GM21390 (cell line): ENCODE results near the gene POLR3C.
"Not testable (repeated sequence)": the region's sequence is repeated elsewhere in the genome, so short reads cannot be mapped to it uniquely, and the experiment has no call there.

Experiments
- ATAC-seq: cut with Tn5 transposase; IDR thresholded peaks from one replicate; pipeline ENCODE4 v1.9.1; 2021; ENCODE audit not compliant: unreplicated experiment

Gene POLR3C

DNA sequence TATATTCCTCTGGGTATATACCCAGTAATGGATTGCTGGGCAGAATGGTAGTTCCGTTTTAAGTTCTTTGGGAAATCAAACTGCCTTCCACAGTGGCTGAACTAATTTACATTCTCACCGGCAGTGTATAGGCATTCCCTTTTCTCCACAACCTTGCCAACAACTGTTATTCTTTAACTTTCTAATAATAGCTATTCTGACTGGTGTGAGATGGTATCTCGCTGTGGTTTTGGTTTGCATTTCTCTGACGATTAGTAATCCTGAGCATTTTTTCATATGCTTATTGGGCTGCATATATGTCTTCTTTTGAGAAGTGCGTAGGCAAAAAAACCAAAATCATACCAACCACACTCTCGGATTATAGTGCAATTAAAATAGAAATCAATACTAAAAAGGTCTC is 5.9 kb upstream of the POLR3C start:
- not testable (repeated sequence) for ATAC-seq

- ATAC-seq = not testable (repeated sequence)
Measured at GRCh38 chr1:145822779-145823331, 1.1 kb upstream of the POLR3C start.

- no peak for ATAC-seq
Measured at GRCh38 chr1:145824499-145824842, 471 bp downstream of the POLR3C start.

- no peak for ATAC-seq
Measured at GRCh38 chr1:145826030-145826429, 2.0 kb downstream of the POLR3C start.

DNA sequence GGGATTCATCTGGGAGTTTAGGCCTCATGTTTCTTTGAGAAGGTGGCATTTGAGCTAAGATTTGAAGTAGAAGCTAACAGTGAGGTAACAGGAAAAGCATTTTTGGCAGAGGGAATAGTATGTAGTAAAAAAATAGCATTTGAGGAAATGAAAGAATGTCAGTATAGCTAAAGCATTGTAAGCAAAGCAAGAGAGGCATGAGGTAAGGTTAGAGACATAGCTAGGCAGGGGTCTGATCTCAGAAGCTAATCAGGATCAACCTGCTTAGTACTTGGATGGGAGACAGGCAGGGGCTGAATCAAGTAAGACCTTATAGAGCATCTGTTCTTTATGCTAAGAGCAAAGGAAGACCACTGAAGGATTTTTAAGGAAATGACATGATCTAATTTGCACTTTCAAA is 4.0 kb downstream of the POLR3C start:
- no peak for ATAC-seq

DNA sequence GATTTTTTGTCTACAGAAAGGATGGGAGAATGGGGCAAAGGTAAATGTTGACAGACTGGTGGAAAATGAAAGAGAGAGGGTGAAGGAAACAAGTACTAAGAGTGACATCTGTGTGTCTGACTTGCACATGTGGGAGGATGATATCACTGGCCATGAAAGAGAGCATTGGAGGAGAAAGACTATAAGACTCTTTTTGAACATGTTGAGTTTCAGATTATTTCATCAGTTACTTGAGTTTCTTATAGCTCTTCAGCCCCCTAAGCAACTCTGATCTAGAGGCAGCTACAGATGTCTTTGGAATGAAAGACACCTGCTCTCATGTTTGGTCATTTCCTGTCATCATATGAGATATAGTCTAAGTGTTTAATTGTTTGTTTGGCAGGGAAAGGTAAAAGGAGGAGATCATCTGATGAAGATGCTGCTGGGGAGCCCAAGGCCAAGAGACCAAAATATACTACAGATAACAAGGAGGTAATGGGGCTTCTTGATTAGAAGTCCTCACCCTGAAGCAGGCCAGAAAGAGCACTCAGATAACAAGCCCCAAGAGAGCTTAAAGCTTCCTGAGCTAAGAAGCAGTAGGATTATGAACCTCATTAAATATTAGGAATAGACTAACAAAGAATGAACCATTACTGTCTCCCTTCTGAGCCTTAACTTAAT is 4.5 kb downstream of the POLR3C start:
- no peak for ATAC-seq

- not testable (repeated sequence) for ATAC-seq
Measured at GRCh38 chr1:145830810-145831209, 6.8 kb downstream of the POLR3C start.

GRCh38 chr1:145837656-145838055 is 13.7 kb downstream of the POLR3C start:
- no peak for ATAC-seq

- no peak for ATAC-seq
Measured at GRCh38 chr1:145843031-145843430, 19.0 kb downstream of the POLR3C start.

DNA sequence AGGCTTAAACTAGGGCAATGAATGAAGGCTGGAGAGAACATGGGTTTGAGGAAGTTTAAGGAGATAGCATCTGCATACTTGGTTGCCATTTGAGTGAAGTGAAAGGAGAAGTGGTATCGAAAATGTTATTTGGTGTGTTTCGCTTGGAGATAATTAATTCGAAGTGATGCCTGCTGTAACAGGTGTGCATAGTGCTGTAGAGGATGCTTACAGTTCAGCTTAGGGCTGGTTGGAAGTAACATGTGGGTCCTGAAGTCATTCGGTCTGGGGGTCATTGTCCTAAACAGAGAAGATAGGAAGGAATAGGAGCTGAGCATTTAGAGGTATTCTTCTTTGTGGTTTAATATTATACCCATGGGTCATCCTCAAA is 21.1 kb downstream of the POLR3C start:
- peak; percentile 83 for ATAC-seq

DNA sequence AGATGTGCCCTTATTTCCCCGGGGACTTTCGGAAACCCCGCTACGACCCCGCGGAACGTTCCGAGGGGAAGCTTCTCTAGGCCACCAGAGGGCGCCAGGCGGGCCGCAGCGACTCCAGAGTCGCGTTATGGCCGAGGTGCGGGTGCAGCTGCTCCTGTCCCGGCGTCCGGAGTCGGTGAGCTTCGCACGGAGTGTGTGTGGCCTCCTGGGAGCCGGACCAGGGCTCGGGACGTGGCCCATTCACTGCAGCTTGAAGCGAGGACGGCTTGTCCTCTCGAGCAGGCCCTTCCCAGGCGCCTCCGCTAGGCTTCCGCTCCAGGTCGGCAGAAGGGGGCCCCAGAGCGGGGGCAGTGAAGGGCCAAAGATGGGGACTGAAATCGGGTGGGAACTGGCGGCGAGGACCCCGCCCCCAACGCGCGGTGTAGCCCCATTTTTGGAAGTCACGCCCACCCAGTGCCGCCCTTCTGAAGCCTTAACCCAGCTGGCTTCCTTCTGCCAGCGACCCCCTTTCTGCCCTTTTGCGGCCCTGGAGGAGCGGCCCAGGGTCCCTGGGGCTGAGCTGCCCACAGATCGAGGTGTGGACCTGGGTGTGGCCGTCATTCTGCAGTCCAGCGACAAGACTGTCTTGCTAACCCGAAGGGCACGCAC is 21.6 kb downstream of the POLR3C start, which contains the start of gene NUDT17:
Gene NUDT17 (plus strand): TSS at position 117 of the 648 bp plus-strand sequence. CDS start 11 bp downstream, at position 128.
- peak; percentile 59 for ATAC-seq

GRCh38 chr1:145846201-145846612 is 22.2 kb downstream of the POLR3C start:
- ATAC-seq = no peak

GRCh38 chr1:145847827-145848226 is 23.8 kb downstream of the POLR3C start:
- no peak for ATAC-seq

GRCh38 chr1:145849356-145850160 is 25.6 kb downstream of the POLR3C start:
- no peak for ATAC-seq

- ATAC-seq = no peak
Measured at GRCh38 chr1:145855426-145855948, 31.5 kb downstream of the POLR3C start.

GRCh38 chr1:145857170-145857569 is 33.2 kb downstream of the POLR3C start:
- ATAC-seq = no peak

- no peak for ATAC-seq
Measured at GRCh38 chr1:145858238-145858900, 34.4 kb downstream of the POLR3C start.

DNA sequence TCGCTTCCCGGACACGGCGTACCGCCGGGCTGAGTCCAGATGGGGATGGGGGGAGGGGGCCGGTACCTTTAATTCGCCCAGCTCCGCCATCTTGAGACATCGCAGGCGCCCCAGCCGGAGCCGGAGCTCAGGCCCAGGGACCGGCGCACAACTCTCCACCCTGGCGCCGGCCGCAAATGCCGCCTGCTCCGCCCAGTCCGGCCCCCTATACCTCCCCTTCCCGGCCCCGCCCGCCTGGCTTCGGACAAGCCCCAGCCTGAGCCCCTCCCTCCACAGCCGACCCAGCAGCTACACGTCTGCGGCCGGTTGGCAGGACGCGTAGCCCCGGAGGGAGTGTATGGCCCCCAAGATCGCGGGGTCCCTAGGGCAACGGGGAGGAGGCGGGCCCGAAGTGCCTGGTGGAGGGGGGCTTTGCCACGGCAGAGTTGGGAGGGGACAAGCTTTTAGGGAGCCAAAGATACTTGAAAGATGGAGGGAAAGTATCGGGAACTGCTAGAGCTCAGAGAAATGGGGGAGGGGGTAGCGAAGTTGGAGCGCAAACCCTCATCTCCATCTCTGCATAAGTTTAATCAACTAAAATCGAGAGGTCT is 35.0 kb downstream of the POLR3C start, which contains the start of gene PIAS3:
Gene PIAS3 (minus strand): TSS at position 181 of the 590 bp plus-strand sequence. CDS start 91 bp downstream, at position 90.
- peak; percentile 75 for ATAC-seq

DNA sequence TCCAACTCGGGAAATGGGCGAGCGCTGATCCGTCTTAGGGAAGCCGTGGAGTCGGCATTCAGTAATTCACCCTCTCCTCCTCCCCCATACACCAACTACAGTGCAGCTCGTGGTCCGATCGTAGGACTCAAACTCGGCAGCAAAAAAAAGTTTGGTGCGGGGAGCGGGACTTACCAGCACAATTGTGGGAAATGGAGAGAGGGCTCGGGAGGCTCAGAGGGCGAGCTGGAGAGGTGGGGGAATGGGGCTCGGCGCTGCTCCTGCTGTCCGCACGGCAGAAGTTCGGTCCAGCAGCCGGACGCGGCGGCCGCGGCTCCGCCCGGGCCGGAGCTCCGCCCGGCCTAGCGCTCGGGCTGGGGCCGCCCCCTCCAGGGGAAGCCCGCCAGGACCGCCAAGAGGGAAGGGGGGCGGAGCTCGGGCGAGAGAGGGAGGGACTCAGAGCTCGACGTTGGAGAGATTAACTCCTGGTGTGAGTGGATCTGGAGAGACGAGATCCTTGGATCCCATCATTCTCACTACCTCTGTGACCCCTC is 35.6 kb downstream of the POLR3C start:
- peak; percentile 76 for ATAC-seq
